H9 (cell line): ENCODE measurements around the gene ANKRD35. TPM values are rescaled to one million over a fixed set of nuclear protein-coding genes. Genes with fewer than 3 reads are reported as not detected.

Source experiments
- DNase-seq: peaks from one replicate; pipeline ENCODE4 v3.0.0-alpha.2; 2017
- H2AFZ ChIP-seq: one replicate; pipeline ENCODE4 v1.6.1; 2013; ENCODE audit warnings: mild to moderate bottlenecking, low read length, control low read depth, moderate library complexity
- H2AK5ac ChIP-seq: 2 replicates; pipeline ENCODE4 v1.6.1; 2013; ENCODE audit warnings: low read length, control low read depth, mixed read lengths; ENCODE audit not compliant: insufficient read length
- H2BK120ac ChIP-seq: one replicate; pipeline ENCODE4 v1.6.1; 2013; ENCODE audit warnings: low read depth, mild to moderate bottlenecking, low read length, control low read depth, inconsistent platforms; ENCODE audit not compliant: poor library complexity, severe bottlenecking
- H2BK12ac ChIP-seq: 2 replicates; pipeline ENCODE4 v1.6.1; 2013; ENCODE audit warnings: low read length, control low read depth, mixed read lengths, low read depth; ENCODE audit not compliant: insufficient read length
- H2BK15ac ChIP-seq: 2 replicates; pipeline ENCODE4 v1.6.1; 2013; ENCODE audit warnings: low read depth, low read length, control low read depth
- H2BK20ac ChIP-seq: one replicate; pipeline ENCODE4 v1.6.1; 2013; ENCODE audit warnings: low read depth, mild to moderate bottlenecking, low read length, control low read depth, inconsistent platforms; ENCODE audit not compliant: poor library complexity, severe bottlenecking
- H2BK5ac ChIP-seq: 2 replicates; pipeline ENCODE4 v1.6.1; 2013; ENCODE audit warnings: low read length, control low read depth, mixed read lengths; ENCODE audit not compliant: insufficient read length
- H3K14ac ChIP-seq: 2 replicates; pipeline ENCODE4 v1.6.1; 2013; ENCODE audit warnings: low read length, control low read depth; ENCODE audit not compliant: insufficient read depth
- H3K18ac ChIP-seq: 2 replicates; pipeline ENCODE4 v1.6.1; 2013; ENCODE audit warnings: low read depth, mild to moderate bottlenecking, mixed read lengths, low read length, control low read depth; ENCODE audit not compliant: insufficient read length
- H3K23ac ChIP-seq: 2 replicates; pipeline ENCODE4 v1.6.1; 2013; ENCODE audit warnings: low read length, control low read depth, mixed read lengths, low read depth; ENCODE audit not compliant: insufficient read length
- H3K23me2 ChIP-seq: 2 replicates; pipeline ENCODE4 v1.6.1; 2013; ENCODE audit warnings: low read depth, mild to moderate bottlenecking, mixed read lengths, low read length, control low read depth; ENCODE audit not compliant: insufficient read length, poor library complexity, severe bottlenecking
- H3K27ac ChIP-seq: 2 replicates; pipeline ENCODE4 v1.5.1; 2013; ENCODE audit warnings: low read length, control low read depth, mixed read lengths, low read depth; ENCODE audit not compliant: insufficient read length
- H3K27me3 ChIP-seq: 2 replicates; pipeline ENCODE4 v1.6.1; 2013; ENCODE audit warnings: low read length, control low read depth, inconsistent platforms; ENCODE audit not compliant: insufficient read depth
- H3K4ac ChIP-seq: 2 replicates; pipeline ENCODE4 v1.6.1; 2013; ENCODE audit warnings: low read depth, mild to moderate bottlenecking, control low read depth, inconsistent platforms, low read length, moderate library complexity
- H3K4me1 ChIP-seq: 2 replicates; pipeline ENCODE4 v1.6.1; 2013; ENCODE audit warnings: low read length, control low read depth, inconsistent platforms; ENCODE audit not compliant: insufficient read depth
- H3K4me2 ChIP-seq: 2 replicates; pipeline ENCODE4 v1.6.1; 2013; ENCODE audit warnings: low read length, control low read depth, mixed read lengths; ENCODE audit not compliant: insufficient read length, insufficient read depth
- H3K56ac ChIP-seq: 2 replicates; pipeline ENCODE4 v1.6.1; 2013; ENCODE audit warnings: low read depth, mild to moderate bottlenecking, mixed read lengths, low read length, control low read depth; ENCODE audit not compliant: insufficient read length
- H3K79me1 ChIP-seq: 2 replicates; pipeline ENCODE4 v1.6.1; 2013; ENCODE audit warnings: low read depth, mild to moderate bottlenecking, moderate library complexity, low read length, control low read depth, inconsistent platforms; ENCODE audit not compliant: insufficient read depth, poor library complexity, severe bottlenecking
- H3K79me2 ChIP-seq: 2 replicates; pipeline ENCODE4 v1.6.1; 2013; ENCODE audit warnings: low read length, control low read depth, inconsistent platforms; ENCODE audit not compliant: insufficient read depth
- H3K9ac ChIP-seq: 2 replicates; pipeline ENCODE4 v1.6.1; 2013; ENCODE audit warnings: low read length, control low read depth, mixed read lengths; ENCODE audit not compliant: insufficient read length; ENCODE audit errors: extremely low read depth
- H3K9me3 ChIP-seq: one replicate; pipeline ENCODE4 v1.6.1; 2013; ENCODE audit warnings: low read depth, low read length, inconsistent platforms; ENCODE audit not compliant: control insufficient read depth
- H3T11ph ChIP-seq: one replicate; pipeline ENCODE4 v1.6.1; 2013; ENCODE audit warnings: mild to moderate bottlenecking, low read length, control low read depth, inconsistent platforms
- H4K20me1 ChIP-seq: one replicate; pipeline ENCODE4 v1.6.1; 2013; ENCODE audit not compliant: control insufficient read depth, insufficient read length, insufficient read depth
- H4K5ac ChIP-seq: 2 replicates; pipeline ENCODE4 v1.6.1; 2013; ENCODE audit warnings: low read depth, mild to moderate bottlenecking, mixed read lengths, low read length, control low read depth; ENCODE audit not compliant: insufficient read length
- H4K8ac ChIP-seq: replicated peaks from 2 replicates; pipeline ENCODE4 v1.6.1; 2013; ENCODE audit warnings: low read length, control low read depth, mixed read lengths, low read depth; ENCODE audit not compliant: insufficient read length
- H4K91ac ChIP-seq: 2 replicates; pipeline ENCODE4 v1.6.1; 2013; ENCODE audit warnings: low read depth, mild to moderate bottlenecking, moderate library complexity, mixed read lengths, low read length, control low read depth; ENCODE audit not compliant: insufficient read length
- H3K27ac Mint-ChIP-seq, 3 experiments: 2 replicates in 2 of 3; 3 replicates in 1 of 3; pipeline ENCODE4 v1.8.0; 2020 to 2021; ENCODE audit warnings: mixed read lengths in 3 of 3, mild to moderate bottlenecking in 1 of 3, moderate library complexity in 1 of 3
- H3K27me3 Mint-ChIP-seq: 2 replicates; pipeline ENCODE4 v1.8.0; 2021; ENCODE audit warnings: low read depth, mild to moderate bottlenecking, moderate library complexity, mixed read lengths
- H3K36me3 Mint-ChIP-seq, 3 experiments: 2 replicates in 2 of 3; 3 replicates in 1 of 3; pipeline ENCODE4 v1.8.0; 2020 to 2021; ENCODE audit warnings: low read depth in 3 of 3, mixed read lengths in 3 of 3; ENCODE audit not compliant: insufficient read depth in 1 of 3
- H3K4me1 Mint-ChIP-seq, 2 experiments: 2 replicates each; pipeline ENCODE4 v1.8.0; 2020; ENCODE audit warnings: mixed read lengths in 2 of 2
- H3K4me3 Mint-ChIP-seq, 2 experiments: 2 replicates in 1 of 2; 3 replicates in 1 of 2; pipeline ENCODE4 v1.8.0; 2020 to 2021; ENCODE audit warnings: mild to moderate bottlenecking in 2 of 2, mixed read lengths in 2 of 2, moderate library complexity in 1 of 2
- H3K9me3 Mint-ChIP-seq, 2 experiments: 2 replicates in 1 of 2; 3 replicates in 1 of 2; pipeline ENCODE4 v1.8.0; 2020; ENCODE audit warnings: mild to moderate bottlenecking in 2 of 2, mixed read lengths in 2 of 2, moderate library complexity in 1 of 2
- WGBS: extraction: QIAGEN DNeasy Blood & Tissue Kit; methylation state at CpG from one replicate; pipeline ENCODE4 v1.1.7; 2013; ENCODE audit warnings: missing lambda C conversion rate, low lambda C conversion rate, mixed read lengths; ENCODE audit not compliant: insufficient read length; ENCODE audit errors: extremely low coverage; 5-methylcytosine and 5-hydroxymethylcytosine counted together
- total RNA-seq: library from RNA; stranded (reverse); gene quantifications from 2 replicates; pipeline ENCODE4 v1.2.1, GENCODE V29; 2021
- TF ChIP-seq, protein P1 (sequence below): fragments of 200-600 bp; sonication (generic); conservative IDR thresholded peaks from 3 replicates; pipeline ENCODE4 v1.8.0; 2021; ENCODE audit warnings: antibody characterized with exemption, mild to moderate bottlenecking

ANKRD35 gene
- total RNA-seq, 1 experiment from 2014 or later = 0.28 TPM

DNA sequence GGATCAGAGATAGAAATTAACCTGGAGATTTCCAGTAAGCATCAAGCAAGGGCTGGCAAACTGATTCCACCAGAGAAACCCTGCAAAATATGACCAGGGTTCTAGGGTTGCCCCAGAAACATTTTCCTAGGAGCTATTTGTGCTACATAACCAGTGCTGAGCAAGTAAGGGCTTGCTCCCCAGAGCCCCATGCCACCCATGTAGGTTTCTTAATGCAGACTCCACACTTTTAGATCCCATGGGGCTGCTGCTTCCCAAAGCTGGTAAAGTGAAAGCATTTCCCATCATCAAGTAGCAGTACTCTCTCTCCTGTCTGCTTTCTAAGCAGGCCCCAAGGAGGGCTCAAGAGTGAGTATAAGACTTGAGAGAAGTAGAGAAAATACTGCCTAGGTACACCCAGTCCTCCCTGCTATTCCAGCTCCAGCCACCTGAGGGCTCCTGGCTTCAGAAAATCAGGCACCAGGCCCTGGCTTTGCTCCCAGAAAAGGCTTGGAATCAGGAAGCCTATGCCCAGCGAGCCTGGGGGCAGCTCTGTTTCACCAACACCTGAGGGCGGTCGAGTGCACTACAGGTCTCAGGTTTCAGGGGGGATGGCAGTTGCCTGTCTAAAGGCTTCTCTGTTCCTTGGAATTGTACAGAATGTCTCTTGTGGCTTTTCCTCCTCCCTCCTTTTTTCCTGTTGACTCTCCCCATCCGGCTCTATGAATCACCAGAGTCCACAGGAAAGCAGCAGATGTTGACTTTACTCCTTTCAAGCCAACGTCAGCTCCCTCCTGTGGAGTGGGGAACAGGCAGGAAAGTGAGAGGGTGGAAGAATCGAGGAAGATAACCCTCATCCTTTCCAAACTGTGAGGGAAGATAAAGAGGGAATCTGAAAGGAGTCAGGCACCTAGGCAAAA lies 6.2 kb upstream of the ANKRD35 start:
- H3K27me3 ChIP-seq = no peaks in the 10 kb centered on the region
- no peaks in the 10 kb centered on the region for H3K9me3 Mint-ChIP-seq
- peak overlapping the region; percentile 41 for H3K4me2 ChIP-seq
- H4K5ac ChIP-seq = no peak overlapping the region
- peak overlapping the region; percentile 95 for H2AFZ ChIP-seq
- H4K91ac ChIP-seq = no peak overlapping the region
- no peak overlapping the region for H3K14ac ChIP-seq
- no peak overlapping the region for H3K27ac ChIP-seq
- peak; percentile 98 for DNase-seq
- no peak overlapping the region for H3K4ac ChIP-seq
- no peaks in the 10 kb centered on the region for H4K20me1 ChIP-seq
- peak overlapping the region; percentile 45 for H3K9ac ChIP-seq
- peaks cover 16 to 17% of the 10 kb centered on the region in 2 experiments for H3K4me1 Mint-ChIP-seq
- H2BK5ac ChIP-seq = no peak overlapping the region
- no peak overlapping the region for H2BK15ac ChIP-seq
- H3K23me2 ChIP-seq = peaks cover 4% of the 10 kb centered on the region
- H3K36me3 Mint-ChIP-seq = no peaks in the 10 kb centered on the region
- TF ChIP-seq, protein P1, sequence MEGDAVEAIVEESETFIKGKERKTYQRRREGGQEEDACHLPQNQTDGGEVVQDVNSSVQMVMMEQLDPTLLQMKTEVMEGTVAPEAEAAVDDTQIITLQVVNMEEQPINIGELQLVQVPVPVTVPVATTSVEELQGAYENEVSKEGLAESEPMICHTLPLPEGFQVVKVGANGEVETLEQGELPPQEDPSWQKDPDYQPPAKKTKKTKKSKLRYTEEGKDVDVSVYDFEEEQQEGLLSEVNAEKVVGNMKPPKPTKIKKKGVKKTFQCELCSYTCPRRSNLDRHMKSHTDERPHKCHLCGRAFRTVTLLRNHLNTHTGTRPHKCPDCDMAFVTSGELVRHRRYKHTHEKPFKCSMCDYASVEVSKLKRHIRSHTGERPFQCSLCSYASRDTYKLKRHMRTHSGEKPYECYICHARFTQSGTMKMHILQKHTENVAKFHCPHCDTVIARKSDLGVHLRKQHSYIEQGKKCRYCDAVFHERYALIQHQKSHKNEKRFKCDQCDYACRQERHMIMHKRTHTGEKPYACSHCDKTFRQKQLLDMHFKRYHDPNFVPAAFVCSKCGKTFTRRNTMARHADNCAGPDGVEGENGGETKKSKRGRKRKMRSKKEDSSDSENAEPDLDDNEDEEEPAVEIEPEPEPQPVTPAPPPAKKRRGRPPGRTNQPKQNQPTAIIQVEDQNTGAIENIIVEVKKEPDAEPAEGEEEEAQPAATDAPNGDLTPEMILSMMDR = peak; percentile 98
- no peaks in the 10 kb centered on the region for H3K4me1 ChIP-seq
- H3K23ac ChIP-seq = no peak overlapping the region
- no peak overlapping the region for H2BK12ac ChIP-seq
- no peaks in the 10 kb centered on the region for H3K9me3 ChIP-seq
- H3K79me1 ChIP-seq = no peaks in the 10 kb centered on the region
- H3K79me2 ChIP-seq = no peaks in the 10 kb centered on the region
- no CpG with 5 or more reads among the region's 6 CpGs for WGBS
- H3K27me3 Mint-ChIP-seq = peaks cover 13% of the 10 kb centered on the region
- H2BK120ac ChIP-seq = no peak overlapping the region
- no peak overlapping the region for H3K18ac ChIP-seq
- no peak overlapping the region for H2BK20ac ChIP-seq
- H4K8ac ChIP-seq = no peak overlapping the region
- H3K4me3 Mint-ChIP-seq = peak overlapping the region; percentile 39 to 73
- H2AK5ac ChIP-seq = no peak overlapping the region
- no peak overlapping the region for H3T11ph ChIP-seq
- H3K56ac ChIP-seq = no peak overlapping the region
- peak overlapping the region; percentile 33 to 95 (median 46); a peak in 4 of 7 replicates for H3K27ac Mint-ChIP-seq
